ENCODE measurements around the gene MGMT.

DNA sequence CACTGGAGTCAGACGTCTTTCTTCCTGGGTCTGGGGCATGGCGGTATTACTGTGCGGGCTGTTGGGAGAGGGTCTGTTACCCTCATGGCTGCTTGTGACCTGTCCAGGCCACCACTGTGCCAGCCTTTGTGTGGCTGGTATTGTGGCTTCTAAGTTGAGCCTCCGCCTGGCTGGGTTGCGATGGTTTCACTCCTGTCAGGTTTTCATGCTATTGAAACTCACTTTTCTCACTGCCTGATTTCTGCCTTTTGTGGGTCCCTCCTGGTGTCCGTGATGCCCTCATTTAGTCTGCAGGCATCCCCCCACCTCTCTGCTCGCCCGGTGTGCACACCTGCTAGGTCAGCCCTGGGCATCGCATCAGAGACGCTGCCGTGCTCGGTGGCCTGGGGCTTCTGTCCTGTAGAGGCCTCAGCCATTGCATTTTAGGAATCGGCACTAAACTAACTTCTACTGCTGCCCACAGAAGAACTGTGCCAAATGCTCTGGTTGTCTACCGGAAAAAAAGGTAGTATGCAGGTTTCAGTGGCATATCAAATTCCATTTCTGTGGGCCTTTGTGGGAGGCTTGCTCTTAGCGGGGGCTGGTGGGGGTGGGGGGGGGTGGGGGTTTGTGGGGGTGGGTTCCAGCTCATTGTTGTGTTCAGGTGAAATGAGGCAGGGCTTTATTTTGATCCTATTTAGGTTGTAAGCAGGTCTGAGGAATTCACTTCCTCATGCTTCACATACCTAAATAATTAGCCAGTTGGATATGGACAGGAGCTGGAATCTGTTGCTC lies 64.3 kb downstream of the MGMT start:
- TF ChIP-seq POLR2A (IDR thresholded peaks at IDR 0.05; ENCODE audit: low read depth) (no peak), CTCF (IDR thresholded peaks at IDR 0.05) (no peak), POLR2AphosphoS5 (IDR thresholded peaks at IDR 0.05) (no peak), EP300 (IDR thresholded peaks at IDR 0.05) (no peak)
